ENCODE data around the gene GOLGA8A. TPM values are rescaled to one million over a fixed set of nuclear protein-coding genes. Genes with fewer than 3 reads are reported as not detected.

The GOLGA8A gene
- total and polyA plus RNA-seq, 4 donors = 7.8 to 87.2 (median 47.6) TPM

DNA sequence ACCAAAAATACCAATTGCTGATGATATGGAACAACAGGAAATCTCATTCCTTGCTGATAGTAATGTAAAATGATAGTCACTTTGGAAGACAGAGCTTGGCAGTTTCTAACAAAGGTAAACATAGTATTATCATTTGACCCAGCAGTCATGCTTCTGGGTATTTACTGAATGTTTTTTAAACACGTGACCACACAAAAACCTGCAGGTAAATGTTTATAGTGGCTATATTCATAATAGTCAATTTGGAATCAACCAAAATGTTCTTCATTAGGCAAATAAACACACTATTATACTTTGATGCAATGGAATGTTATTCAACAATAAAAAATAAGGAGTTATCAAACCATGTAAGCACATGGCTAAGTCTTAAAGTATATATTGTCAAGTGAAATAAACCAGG, 24.1 kb upstream of the GOLGA8A start:
- WGBS, 2 donors = 69 to 70% methylated on average over 1 of the region's 1 CpG

DNA sequence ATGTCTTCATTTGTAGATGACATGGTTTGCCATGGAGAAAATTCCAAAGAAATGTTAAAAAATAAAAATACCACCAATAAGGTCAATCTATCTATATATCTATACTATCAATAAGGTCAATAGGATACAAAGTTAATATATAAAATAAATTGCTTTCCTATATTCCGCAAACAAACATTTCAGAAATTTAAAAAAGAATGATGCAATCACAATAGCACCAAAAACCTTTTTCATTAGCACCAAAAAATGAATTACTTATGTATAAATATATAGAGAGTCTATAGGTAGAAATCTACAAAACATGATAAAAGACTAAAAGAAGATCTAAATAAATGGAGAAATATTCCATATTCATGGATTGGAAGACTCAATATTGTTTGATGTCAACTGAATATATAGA, 22.8 kb upstream of the GOLGA8A start:
- 91 to 96% methylated on average over 1 of the region's 1 CpG for WGBS, 2 donors
- Histone ChIP-seq H3K27me3 (ENCODE audit: control insufficient read depth in 3 of 3, insufficient read depth in 3 of 3, low read length in 2 of 3) (no peaks in the 10 kb centered on the region), H3K27ac (ENCODE audit: low read depth in 1 of 2, low read length in 1 of 2) (no peak overlapping the region), H3K4me1 (ENCODE audit: control insufficient read depth in 5 of 5, insufficient read depth in 5 of 5, low read length in 5 of 5) (no peaks in the 10 kb centered on the region), H3K4me3 (no peak overlapping the region), H3K9ac (ENCODE audit: insufficient read depth in 1 of 2, low read length in 2 of 2) (no peak overlapping the region), H3K9me3 (ENCODE audit: control insufficient read depth in 4 of 4, insufficient read depth in 3 of 4, low read length in 3 of 4) (no peaks in the 10 kb centered on the region), H3K36me3 (ENCODE audit: control insufficient read depth in 4 of 4, insufficient read depth in 4 of 4, low read length in 4 of 4) (no peaks in the 10 kb centered on the region)
- TF ChIP-seq, protein P1, sequence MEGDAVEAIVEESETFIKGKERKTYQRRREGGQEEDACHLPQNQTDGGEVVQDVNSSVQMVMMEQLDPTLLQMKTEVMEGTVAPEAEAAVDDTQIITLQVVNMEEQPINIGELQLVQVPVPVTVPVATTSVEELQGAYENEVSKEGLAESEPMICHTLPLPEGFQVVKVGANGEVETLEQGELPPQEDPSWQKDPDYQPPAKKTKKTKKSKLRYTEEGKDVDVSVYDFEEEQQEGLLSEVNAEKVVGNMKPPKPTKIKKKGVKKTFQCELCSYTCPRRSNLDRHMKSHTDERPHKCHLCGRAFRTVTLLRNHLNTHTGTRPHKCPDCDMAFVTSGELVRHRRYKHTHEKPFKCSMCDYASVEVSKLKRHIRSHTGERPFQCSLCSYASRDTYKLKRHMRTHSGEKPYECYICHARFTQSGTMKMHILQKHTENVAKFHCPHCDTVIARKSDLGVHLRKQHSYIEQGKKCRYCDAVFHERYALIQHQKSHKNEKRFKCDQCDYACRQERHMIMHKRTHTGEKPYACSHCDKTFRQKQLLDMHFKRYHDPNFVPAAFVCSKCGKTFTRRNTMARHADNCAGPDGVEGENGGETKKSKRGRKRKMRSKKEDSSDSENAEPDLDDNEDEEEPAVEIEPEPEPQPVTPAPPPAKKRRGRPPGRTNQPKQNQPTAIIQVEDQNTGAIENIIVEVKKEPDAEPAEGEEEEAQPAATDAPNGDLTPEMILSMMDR (IDR thresholded peaks at IDR 0.05; ENCODE audit: control extremely low read depth, extremely low read depth) = no peak
- no peak for DNase-seq
- no peak for ATAC-seq (ENCODE audit: insufficient read depth, low FRiP score)

More for the DNA sequence above, 24.1 kb upstream of the GOLGA8A start:
- ATAC-seq (ENCODE audit: insufficient read depth, low FRiP score) (no peak), DNase-seq (no peak)
- TF ChIP-seq, protein P1 (IDR thresholded peaks at IDR 0.05; ENCODE audit: control extremely low read depth, extremely low read depth) = no peak
- Histone ChIP-seq H3K36me3 (ENCODE audit: control insufficient read depth in 4 of 4, insufficient read depth in 4 of 4, low read length in 4 of 4) (no peaks in the 10 kb centered on the region), H3K4me1 (ENCODE audit: control insufficient read depth in 5 of 5, insufficient read depth in 5 of 5, low read length in 5 of 5) (no peaks in the 10 kb centered on the region), H3K9ac (ENCODE audit: insufficient read depth in 1 of 2, low read length in 2 of 2) (no peak overlapping the region), H3K27me3 (ENCODE audit: control insufficient read depth in 3 of 3, insufficient read depth in 3 of 3, low read length in 2 of 3) (no peaks in the 10 kb centered on the region), H3K27ac (ENCODE audit: low read depth in 1 of 2, low read length in 1 of 2) (no peak overlapping the region), H3K9me3 (ENCODE audit: control insufficient read depth in 4 of 4, insufficient read depth in 3 of 4, low read length in 3 of 4) (no peaks in the 10 kb centered on the region), H3K4me3 (no peak overlapping the region)

DNA sequence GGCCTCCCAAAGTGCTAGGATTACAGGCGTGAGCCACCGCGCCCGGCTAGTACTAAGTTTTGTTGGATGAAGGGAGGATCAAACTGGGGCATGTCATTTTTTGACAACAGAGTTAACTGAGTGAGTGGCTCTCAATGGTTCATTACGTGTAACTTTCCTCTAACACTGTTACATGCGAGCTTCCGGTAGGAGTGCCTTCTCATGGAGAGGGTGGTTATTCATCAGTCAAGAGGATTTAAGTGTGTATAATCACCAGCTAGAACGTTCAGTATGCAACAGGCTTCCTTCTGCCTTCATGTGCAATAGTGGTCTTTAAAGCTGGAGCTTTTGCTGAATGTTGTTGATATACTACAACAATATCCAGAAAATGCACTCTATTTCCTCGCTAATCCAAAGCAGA, 19.1 kb upstream of the GOLGA8A start:
- TF ChIP-seq, protein P1 (IDR thresholded peaks at IDR 0.05; ENCODE audit: control extremely low read depth, extremely low read depth) = no peak
- DNase-seq (peak in 1 of 3 donors; percentile 39), ATAC-seq (ENCODE audit: insufficient read depth, low FRiP score) (peak; percentile 53)
- H3K9ac ChIP-seq (ENCODE audit: insufficient read depth in 1 of 2, low read length in 2 of 2) = no peak overlapping the region
- no peaks in the 10 kb centered on the region for H3K27me3 ChIP-seq (ENCODE audit: control insufficient read depth in 3 of 3, insufficient read depth in 3 of 3, low read length in 2 of 3)
- H3K4me3 ChIP-seq = no peak overlapping the region
- no peaks in the 10 kb centered on the region for H3K4me1 ChIP-seq (ENCODE audit: control insufficient read depth in 5 of 5, insufficient read depth in 5 of 5, low read length in 5 of 5)
- H3K36me3 ChIP-seq (ENCODE audit: control insufficient read depth in 4 of 4, insufficient read depth in 4 of 4, low read length in 4 of 4) = no peaks in the 10 kb centered on the region
- WGBS, 2 donors = 55 to 79% methylated on average over 9 of the region's 9 CpGs
- no peaks in the 10 kb centered on the region for H3K9me3 ChIP-seq (ENCODE audit: control insufficient read depth in 4 of 4, insufficient read depth in 3 of 4, low read length in 3 of 4)
- no peak overlapping the region for H3K27ac ChIP-seq (ENCODE audit: low read depth in 1 of 2, low read length in 1 of 2)

DNA sequence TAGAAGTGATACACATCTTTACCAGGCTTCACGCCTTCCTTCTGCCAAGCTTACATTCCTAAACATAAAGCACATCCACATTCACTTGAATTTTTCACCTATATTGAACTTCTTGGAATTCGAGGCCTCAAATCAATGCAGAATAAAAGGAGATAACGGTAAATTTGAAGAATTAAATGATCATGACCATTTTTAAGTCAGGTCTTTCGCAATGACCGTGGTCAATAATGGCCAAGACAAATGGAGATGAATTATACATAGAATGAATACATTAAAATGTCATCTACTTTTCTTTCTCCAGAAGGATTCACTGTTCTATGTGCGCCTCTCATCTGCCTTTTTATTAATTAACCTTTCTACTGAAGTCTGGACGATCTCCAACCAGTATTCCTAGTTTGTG, 5.3 kb upstream of the GOLGA8A start:
- Histone ChIP-seq H3K27ac (ENCODE audit: low read depth in 1 of 2, low read length in 1 of 2) (no peak overlapping the region), H3K9ac (ENCODE audit: insufficient read depth in 1 of 2, low read length in 2 of 2) (no peak overlapping the region), H3K36me3 (ENCODE audit: control insufficient read depth in 4 of 4, insufficient read depth in 4 of 4, low read length in 4 of 4) (no peaks in the 10 kb centered on the region), H3K9me3 (ENCODE audit: control insufficient read depth in 4 of 4, insufficient read depth in 3 of 4, low read length in 3 of 4) (no peaks in the 10 kb centered on the region), H3K4me1 (ENCODE audit: control insufficient read depth in 5 of 5, insufficient read depth in 5 of 5, low read length in 5 of 5) (no peaks in the 10 kb centered on the region), H3K27me3 (ENCODE audit: control insufficient read depth in 3 of 3, insufficient read depth in 3 of 3, low read length in 2 of 3) (peaks cover 0 to 7% (median 1%) of the 10 kb centered on the region in 3 donors), H3K4me3 (no peak overlapping the region)
- ATAC-seq (ENCODE audit: insufficient read depth, low FRiP score) = no peak
- no peak for DNase-seq
- 78 to 94% methylated on average over 7 of the region's 7 CpGs for WGBS, 2 donors
- TF ChIP-seq, protein P1 (IDR thresholded peaks at IDR 0.05; ENCODE audit: control extremely low read depth, extremely low read depth) = no peak

All from lung (tissue), 12 donors.